LNCaP clone FGC (cell line): Measurements from ENCODE around the gene CD7.

ENCODE experiments used
- DNase-seq: peaks from one replicate; pipeline ENCODE4 v3.0.0-alpha.2; 2011; ENCODE audit warnings: low read depth
- H3K4me3 ChIP-seq: 2 replicates; pipeline ENCODE4 v1.5.1; 2011; ENCODE audit warnings: mild to moderate bottlenecking, low read depth, low read length, control low read depth
- TF ChIP-seq, protein P1 (sequence below): IDR thresholded peaks from 2 replicates; pipeline ENCODE4 v1.5.1; 2012; ENCODE audit warnings: mild to moderate bottlenecking; ENCODE audit not compliant: control insufficient read depth, insufficient read depth; ENCODE audit errors: extremely low read depth

CD7 gene

GRCh38 chr17:82309656-82310570 lies 7.5 kb downstream of the CD7 start:
- TF ChIP-seq, protein P1, sequence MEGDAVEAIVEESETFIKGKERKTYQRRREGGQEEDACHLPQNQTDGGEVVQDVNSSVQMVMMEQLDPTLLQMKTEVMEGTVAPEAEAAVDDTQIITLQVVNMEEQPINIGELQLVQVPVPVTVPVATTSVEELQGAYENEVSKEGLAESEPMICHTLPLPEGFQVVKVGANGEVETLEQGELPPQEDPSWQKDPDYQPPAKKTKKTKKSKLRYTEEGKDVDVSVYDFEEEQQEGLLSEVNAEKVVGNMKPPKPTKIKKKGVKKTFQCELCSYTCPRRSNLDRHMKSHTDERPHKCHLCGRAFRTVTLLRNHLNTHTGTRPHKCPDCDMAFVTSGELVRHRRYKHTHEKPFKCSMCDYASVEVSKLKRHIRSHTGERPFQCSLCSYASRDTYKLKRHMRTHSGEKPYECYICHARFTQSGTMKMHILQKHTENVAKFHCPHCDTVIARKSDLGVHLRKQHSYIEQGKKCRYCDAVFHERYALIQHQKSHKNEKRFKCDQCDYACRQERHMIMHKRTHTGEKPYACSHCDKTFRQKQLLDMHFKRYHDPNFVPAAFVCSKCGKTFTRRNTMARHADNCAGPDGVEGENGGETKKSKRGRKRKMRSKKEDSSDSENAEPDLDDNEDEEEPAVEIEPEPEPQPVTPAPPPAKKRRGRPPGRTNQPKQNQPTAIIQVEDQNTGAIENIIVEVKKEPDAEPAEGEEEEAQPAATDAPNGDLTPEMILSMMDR, result no peak
- H3K4me3 ChIP-seq, result no peak overlapping the region
- DNase-seq, result no peak

- H3K4me3 ChIP-seq, result no peak overlapping the region
- TF ChIP-seq, protein P1, result no peak
- no peak for DNase-seq
These were observed 11.6 kb downstream of the CD7 start for GRCh38 chr17:82305727-82306300.

DNA sequence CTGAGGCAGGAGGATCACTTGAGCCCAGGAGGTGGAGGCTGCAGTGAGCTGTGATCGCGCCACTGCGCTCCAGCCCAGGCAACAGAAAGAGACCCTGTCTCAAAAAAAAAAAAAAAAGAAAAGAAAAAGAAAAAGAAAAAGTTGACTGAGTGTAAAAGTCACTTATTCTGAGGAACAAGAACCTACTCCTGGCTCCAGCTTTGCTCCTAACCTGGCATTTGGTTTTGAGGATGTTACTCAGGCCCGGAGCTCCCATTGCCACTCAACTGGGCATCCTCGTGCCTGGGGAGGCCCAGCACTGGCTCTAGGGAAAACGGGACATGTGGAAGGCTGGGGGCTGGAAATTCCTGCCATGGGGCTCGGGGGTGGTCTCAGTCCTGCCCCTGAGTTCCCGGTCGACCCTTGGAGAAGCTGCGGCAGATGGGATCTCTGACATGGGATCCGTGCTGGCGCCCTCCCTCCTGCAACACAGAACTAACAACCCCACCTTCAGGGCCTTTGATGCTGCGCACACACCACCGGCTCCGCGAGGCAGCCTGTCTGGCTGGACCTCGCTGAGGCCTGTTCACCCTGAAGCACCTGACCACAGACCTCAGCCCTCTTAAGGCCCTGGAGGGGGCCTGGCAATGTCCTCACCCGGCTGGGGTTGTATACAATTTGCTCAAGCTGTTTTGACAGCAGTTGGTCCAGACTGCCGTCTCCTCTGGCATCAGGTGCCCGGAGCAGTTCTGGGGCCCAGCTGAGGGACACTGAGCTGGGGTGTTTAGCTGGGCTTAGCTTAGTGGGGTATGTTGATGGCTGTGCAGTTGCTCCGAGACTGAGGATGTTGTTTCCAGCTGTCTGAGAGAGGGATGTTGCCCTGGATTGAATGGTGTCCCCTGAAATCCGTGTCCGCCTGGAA lies 12.3 kb downstream of the CD7 start:
- DNase-seq, result no peak
- no peak overlapping the region for H3K4me3 ChIP-seq

DNA sequence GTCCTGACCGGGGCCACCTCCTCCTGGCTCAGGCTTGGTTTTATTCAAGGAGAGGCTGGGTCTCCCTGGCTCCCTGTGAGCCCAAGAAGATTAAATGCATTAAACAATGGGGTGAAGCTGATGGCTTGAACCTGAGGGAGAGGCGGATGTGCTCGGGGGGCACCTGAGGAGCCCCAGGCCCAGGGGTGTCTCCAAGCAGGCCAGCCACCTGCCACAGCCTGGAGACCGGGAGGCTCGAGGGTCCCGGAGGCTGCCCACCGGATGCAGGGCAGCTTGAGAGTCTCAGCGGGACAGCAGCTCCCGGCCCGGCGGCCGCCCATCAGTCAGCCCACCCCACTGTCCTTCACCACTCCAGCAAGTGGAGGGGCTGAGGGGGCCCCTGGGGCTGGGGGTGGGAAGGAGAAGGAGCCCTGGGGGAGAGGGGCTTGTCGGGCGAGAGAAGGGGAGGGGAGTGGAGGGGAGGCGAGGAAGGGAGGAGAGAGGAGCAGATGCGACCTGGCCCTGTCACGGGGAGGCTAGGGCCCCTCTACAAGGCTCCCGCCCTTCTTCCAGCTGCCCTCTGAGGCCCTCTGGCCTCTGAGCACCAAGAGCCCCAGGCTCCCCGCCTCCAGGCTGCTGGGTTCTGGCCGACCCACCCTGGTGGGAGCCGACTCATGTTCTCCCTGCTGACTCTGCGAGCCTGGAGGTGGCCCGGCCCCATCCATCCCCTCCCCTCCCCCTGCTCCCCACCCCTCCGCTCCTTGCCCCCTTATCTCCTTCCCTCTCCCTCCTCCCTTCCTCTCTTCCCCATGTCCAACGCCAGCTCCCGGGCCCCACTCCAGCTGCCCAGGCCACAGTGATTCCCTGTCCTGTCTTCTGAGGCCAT lies 13.2 kb downstream of the CD7 start:
- H3K4me3 ChIP-seq, result no peak overlapping the region
- TF ChIP-seq, protein P1, result no peak

More for the DNA sequence above, 12.3 kb downstream of the CD7 start:
- TF ChIP-seq, protein P1, result no peak

GRCh38 chr17:82302991-82303943 lies 14.1 kb downstream of the CD7 start:
- no peak overlapping the region for H3K4me3 ChIP-seq
- no peak for DNase-seq
- TF ChIP-seq, protein P1, result no peak

More for the DNA sequence above, 13.2 kb downstream of the CD7 start:
- no peak for DNase-seq
